HG02870 (cell line): ENCODE measurements around the gene TAF4B.
"Not testable (repeated sequence)": the region's sequence is repeated elsewhere in the genome, so short reads cannot be mapped to it uniquely, and the experiment has no call there.

Experiments used
- ATAC-seq: cut with Tn5 transposase; IDR thresholded peaks from one replicate; pipeline ENCODE4 v1.9.1; 2021; ENCODE audit warnings: mild to moderate bottlenecking, moderate library complexity; ENCODE audit not compliant: unreplicated experiment

The TAF4B gene

GRCh38 chr18:26226229-26227050 is at the start of gene TAF4B:
Gene TAF4B (plus strand): TSS chr18:26226445. CDS start chr18:26226934, 489 bp downstream.
- peak; percentile 79 for ATAC-seq

- peak; percentile 57 for ATAC-seq
These were observed 44.9 kb upstream of the TAF4B start for GRCh38 chr18:26181343-26181826.

DNA sequence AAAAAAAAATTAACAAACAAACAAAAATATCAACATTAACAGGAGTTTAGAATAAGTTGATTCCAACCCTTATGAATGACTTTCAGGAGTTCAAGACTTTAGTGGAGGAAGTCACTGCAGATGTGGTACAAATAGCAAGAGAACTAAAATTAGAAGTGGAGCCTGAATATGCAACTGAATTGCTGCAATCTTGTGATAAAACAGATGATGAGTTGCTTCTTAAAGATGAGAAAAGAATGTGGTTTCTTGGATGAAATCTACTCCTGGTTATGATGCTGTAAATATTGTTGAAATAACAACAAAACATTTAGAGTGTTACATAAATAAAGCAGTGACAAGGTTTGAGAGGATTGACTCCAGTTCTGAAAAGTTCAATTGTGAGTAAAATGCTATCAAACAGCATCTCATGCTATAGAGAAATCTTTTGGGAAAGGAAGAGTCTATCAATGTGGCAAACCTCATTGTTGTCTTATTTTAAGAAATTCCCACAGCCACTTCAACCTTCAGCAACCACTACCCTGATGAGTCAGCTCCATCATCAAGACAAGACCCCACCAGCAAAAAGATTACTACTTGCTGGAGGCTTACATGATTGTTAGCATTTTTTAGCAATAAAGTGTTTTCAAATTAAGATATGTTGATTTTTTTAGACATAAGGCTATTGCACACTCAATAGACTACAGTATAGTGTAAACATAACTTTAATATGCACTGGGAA is 42.7 kb upstream of the TAF4B start:
- no peak for ATAC-seq

DNA sequence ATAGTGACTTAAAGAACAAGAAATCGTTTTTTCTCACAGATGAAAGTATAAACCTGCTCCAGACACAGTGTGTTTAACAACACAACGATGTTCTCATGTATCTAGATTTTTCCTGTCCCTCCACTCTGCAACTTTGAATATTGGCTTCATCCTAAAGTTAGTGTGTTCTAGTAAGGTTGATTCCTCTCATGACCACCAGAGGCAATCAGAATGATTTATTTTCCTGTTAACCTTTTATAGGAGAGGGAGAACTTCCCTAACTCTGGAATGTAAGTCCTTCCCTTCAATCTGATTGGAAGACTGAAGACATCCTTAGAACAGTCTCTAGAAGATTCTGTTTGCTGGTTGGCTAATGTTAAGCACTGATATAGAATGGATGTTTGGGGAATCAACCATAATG is 41.0 kb upstream of the TAF4B start:
- no peak for ATAC-seq

GRCh38 chr18:26190506-26190905 is 35.7 kb upstream of the TAF4B start:
- peak; percentile 76 for ATAC-seq

- ATAC-seq: no peak
These were observed 34.0 kb upstream of the TAF4B start for GRCh38 chr18:26192233-26192632.

GRCh38 chr18:26196605-26197004 is 29.6 kb upstream of the TAF4B start:
- ATAC-seq: no peak

DNA sequence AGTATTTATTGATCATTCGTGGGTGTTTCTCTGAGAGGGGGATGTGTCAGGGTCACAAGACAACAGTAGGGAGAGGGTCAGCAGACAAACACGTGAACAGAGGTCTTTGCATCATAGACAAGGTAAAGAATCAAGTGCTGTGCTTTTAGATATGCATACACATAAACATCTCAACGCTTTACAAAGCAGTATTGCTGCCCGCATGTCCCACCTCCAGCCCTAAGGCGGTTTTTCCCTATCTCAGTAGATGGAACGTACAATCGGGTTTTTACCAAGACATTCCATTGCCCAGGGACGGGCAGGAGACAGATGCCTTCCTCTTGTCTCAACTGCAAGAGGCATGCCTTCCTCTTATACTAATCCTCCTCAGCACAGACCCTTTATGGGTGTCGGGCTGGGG is 24.2 kb upstream of the TAF4B start:
- not testable (repeated sequence) for ATAC-seq

GRCh38 chr18:26205318-26205717 is 20.9 kb upstream of the TAF4B start:
- no peak for ATAC-seq

DNA sequence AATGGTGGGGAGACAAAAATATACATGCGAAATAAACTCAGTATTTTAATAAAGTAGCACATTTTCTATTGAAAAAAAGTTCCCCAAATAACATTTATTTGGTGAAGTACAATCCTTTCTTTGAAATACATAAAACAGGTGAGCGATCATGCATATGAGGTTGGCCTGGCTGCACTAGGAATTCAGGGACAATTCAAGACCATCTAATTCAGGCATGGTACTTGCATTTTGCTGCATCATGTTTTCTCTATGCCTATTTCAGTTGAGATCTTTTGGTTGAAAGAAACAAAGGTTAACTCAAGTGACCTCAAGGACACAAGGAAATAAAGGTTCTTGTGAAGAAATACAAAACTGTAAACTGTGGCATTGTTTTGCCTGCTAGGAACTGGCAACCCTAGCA is 19.8 kb upstream of the TAF4B start:
- ATAC-seq: no peak

DNA sequence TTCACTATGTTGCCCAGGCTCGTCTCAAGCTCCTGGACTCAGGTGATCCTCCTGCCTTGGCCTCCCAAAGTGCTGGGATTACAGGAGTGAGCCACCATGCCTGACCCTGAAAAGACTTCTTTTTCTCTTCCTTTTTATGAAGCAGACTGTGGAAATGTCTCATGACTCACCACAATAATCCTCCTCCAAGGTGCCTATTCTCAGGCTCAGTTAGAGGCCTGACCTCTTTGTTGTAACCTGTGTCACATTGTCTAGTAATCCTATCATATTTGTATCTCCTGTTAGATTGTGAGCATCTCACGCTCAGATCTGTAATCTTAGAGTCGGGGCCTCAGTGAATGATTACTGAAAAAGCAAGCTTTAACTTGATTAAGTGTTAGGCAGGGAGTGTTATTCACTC is 18.3 kb upstream of the TAF4B start:
- ATAC-seq: no peak

GRCh38 chr18:26208977-26209376 is 17.3 kb upstream of the TAF4B start:
- no peak for ATAC-seq

DNA sequence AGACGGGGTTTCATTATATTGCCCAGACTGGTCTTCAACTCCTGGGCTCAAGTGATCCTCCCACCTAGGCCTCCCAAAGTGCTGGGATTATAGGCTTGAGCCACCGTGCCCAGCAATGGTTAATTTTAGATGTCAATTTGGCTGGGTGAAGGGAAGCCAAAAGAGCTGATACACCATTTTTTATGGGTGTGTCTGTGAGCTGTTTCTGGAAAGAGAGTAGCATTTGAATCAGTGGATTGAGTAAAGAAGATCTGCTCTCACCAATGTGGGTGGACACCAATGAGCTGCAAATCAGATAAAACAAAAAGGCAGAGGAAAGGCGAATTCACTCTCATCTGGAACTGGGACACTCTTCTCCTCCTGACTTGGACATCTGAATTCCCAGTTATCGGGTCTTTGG is 16.1 kb upstream of the TAF4B start:
- ATAC-seq: no peak

DNA sequence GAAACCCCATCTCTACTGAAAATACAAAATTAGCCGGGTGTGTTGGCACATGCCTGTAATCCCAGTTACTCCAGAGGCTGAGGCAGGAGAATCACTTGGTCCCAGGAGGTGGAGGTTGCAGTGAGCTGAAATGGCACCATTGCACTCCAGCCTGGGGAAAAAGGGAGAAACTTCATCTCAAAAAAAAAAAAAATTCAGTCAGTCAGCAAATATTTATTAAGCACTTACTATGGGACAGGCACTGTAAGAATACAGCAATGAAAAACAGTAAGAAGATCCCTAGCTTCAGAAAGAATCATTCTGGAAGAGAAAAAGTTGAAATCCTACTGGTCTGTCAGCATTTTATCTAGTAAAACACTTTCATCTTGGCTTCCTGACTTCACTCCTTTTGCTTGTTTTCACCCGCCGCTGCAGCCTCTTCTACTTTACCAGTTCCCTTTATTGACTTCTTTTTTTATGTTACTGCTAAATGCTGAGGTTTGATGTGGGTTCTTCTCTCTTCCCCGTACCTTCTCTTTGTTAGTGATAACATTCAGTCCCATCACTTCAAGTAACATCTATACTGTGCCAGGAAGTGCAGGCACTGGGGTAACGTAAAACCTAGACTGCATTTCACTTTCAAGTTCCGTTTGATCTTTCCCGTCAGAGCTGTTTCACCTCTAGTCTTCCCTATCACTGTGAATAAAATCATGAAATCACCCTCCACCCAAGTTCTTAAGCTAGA is 10.8 kb upstream of the TAF4B start:
- peak; percentile 97 for ATAC-seq

- no peak for ATAC-seq
These were observed 1.1 kb upstream of the TAF4B start for GRCh38 chr18:26225022-26225693.

DNA sequence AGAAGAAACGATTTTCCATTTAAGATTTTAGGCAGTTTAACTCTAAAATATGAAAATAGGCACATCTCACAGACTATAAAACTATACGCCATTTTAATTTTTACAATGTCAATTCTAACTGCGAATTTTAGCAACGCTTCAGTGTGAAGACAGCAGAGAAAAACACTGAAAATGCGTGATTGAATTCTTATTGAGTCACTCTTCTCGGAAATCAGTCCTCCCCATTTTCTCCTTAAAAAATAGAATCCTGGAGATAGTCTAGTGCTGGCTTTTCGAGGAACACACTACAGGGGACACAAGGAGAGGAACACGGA is 373 bp upstream of the TAF4B start:
- ATAC-seq: no peak

DNA sequence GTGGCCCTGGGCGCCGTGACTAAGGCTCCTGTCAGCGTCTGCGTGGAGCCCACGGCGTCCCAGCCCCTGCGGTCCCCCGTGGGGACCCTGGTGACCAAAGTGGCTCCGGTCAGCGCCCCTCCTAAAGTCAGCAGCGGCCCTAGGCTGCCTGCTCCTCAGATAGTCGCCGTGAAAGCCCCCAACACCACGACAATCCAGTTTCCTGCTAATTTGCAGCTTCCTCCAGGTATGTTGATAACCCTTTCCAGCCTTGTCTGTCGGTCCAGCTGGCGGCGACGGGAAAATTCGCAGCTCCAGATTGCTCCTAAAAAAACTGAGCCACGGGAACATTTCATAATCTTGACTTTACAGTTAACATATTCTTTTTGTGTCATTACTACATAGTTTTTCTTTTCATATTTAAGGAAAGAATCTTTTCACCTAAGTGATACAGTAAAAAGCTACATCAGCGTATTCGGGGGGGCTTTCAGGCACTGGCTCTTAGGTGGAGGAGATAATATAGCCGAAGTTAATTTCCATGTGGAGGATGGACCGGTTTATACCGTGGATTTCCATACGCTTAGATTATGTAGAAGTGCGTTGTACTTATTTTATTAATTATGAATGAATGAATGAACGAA is 916 bp downstream of the TAF4B start:
- ATAC-seq: no peak

DNA sequence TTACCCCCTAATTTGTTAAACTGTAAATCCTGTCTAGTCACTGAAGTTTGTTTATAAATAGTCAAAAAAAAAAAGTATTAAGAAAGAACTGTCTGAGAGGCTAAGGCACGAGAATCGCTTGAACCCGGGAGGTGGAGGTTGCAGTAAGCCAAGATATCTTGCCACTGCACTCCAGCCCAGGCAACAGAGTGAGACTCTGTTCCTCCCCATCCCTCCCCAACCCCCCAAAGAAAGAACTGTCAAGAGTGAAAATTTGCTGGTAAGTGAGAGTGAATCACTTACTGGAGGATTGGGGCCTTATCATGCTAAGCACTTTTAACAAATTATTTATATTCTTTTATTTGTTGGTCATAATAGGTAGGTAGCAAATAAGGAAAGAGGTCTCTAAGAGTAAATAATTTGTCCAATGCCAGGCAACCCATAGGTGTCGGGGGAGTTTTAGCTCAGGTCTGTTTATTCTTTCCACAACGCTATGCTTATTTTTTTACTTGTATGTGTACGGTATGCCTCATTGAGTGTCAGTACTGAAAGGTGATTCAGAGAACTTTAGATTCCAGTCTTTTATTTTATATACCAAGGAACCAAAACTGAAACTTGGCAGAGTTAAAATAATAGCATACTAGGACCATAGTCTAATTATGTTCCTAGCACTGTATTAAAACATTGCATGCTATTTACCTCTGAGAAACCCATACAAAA is 2.5 kb downstream of the TAF4B start:
- no peak for ATAC-seq

DNA sequence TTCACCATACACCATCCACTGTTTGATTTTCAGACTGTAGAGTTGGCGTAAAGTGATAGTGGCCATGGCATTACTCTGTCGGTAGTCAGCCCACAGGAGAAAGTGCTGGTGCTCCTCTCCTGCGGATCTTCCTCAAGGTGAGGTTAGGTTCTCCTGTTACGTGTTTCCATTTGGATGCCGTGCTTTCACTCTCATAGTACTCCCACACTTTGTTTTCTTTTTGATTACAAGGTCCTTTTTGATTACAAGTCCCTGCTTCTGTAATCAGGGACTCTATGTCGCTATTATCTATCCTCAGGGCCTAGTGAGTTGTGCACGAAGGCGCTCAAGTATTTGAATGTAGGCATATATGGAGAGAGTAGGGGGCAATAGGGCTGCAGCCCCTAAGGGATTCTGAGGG is 4.3 kb downstream of the TAF4B start:
- no peak for ATAC-seq

- ATAC-seq: no peak
These were observed 7.0 kb downstream of the TAF4B start for GRCh38 chr18:26233208-26233607.
